Stimulated activated naive CD4-positive, alpha-beta T cell (primary cell): ENCODE results near the gene KLRF1.

Source experiments
- DNase-seq, 6 experiments: peaks; one replicate each; lab custom pipeline; 2025; lab: John Stamatoyannopoulos, UW

Gene KLRF1

DNA sequence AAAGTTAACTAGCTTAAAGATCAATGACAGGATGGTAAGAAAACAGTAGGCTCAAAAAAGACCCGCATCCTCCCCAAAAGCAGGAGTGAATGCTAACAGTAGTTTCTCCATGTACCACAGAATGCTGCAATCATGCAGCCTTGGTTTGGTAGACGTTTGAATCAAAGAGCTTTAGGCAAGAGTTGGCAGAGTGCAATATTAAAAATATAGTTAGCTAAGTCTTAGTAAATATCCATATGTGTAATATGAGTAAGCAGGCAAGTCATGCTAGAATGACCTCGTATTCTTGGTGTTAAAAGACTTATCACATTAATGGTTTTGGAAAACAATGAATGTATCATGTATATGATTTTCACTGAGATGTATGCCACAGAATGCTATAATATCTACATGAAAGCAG is 18.8 kb upstream of the KLRF1 start:
- DNase-seq = no peak

DNA sequence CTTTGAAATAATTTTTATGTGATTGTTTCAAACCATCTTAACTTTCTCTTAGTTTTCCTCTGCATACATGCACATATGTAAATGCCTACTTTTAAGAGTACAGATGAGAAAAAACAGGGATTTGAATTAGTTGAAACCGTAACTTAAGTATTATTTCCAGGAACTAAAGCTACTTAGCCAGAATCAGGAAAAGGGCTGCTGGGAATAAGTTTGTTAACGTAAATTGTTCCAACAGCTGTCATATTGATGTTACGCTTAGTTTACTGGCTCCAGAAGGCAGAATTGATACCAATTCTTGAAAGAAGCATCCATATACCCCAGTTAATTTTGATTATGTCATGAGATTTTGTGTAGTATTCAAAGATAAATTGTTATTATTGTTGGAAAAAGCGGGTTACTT is 17.9 kb upstream of the KLRF1 start:
- no peak for DNase-seq

DNA sequence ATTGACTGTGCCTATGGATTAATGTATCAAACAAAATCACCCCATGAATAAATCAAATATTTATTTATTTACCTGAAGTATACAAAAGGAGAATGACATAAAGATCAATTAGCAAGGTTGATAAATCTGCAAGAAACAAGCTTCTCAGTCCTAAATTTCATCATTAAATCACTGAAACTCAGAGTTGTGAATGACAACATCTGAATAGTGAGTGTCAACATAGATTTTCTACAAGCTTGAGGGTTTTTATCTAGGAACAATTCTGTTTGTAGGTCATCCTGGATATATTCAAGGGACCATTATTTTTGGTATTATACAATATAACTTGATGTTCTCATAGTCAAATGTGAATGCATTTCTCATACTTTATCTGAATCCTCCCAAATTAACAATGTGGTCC is 17.4 kb upstream of the KLRF1 start:
- no peak for DNase-seq

DNA sequence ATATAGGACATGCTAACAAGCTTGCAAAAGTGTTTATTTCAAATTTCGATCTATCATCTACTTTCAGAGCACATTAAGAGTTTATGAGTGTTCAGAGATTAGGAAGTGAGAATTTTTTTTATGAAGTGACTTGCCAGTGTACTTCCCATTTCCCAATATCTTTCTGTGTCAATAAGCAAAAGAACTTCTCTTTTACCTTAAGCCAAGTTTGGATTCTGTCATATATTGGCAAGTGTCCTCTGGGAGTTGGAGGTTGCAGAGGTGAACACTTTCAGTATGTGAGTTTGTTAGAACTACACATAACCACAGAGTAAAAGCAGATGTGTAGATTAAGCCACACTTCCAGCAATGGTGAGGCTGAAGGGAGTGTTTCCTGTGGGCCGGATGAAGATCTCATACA is 16.6 kb upstream of the KLRF1 start:
- DNase-seq = no peak

DNA sequence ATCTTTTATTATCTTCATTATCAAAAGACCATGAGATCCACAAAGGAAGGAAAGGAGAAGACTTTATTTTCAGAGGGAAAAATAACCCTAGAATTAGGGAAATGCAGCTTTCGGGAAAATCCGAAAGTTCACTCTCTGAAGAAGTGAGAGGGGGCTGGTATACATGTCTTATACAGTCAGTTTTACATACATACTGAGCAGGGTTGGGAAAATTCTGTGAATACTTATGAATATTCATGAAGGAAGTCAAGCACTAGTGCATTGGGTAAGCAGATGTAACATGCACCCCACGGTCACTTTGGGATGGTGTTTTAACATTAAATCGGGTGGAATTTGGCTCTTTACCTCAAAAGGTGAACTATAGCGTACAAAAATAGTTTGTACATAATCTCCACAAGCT is 15.7 kb upstream of the KLRF1 start:
- no peak for DNase-seq

DNA sequence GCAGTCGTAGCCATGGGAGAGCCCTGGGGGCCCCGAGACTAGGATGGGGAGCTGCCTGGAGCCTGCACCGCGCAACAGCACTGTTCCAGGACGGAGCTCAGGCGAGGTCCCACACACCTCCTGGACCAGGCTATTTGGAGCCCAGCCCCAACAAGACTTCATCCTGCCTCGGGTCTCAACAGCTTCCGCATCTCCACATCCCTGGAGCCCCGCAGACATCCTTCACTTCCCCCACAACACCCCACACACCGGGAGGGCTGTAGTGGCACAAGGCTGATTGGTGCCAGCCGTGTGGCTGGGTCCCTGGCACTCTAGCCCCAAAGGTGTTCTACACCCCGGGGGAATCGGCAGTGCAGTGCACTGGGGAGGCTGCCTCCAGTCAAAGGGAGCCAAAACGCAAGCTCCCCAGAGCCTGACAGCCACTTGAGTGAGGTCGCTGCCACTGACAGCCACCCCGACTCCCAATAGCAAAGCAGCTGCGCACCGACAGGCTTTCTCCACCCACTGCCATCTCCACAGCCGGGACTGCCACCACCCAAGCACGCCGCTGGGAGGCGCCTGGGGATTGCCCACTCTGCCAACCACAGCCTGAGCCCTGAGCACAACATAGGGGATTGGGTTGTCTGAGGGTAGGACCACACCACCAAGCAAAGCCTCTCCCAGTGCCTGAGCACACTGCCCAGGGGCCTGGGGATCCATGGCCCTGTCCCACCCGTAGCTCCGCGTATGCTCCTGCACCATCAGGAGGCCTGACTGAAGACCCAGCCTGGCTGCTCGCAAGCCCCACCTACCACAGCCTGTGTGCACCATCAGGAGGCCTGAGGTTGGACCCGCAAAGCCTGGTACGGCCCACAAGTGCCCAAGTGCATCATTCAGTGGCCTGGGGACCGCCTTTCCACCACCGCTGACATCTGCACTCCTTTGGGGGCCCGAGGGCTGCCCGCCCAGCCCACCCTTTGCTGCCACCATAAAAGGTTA is 13.2 kb upstream of the KLRF1 start:
- peak; percentile 86 to 95 (median 89) for DNase-seq

DNA sequence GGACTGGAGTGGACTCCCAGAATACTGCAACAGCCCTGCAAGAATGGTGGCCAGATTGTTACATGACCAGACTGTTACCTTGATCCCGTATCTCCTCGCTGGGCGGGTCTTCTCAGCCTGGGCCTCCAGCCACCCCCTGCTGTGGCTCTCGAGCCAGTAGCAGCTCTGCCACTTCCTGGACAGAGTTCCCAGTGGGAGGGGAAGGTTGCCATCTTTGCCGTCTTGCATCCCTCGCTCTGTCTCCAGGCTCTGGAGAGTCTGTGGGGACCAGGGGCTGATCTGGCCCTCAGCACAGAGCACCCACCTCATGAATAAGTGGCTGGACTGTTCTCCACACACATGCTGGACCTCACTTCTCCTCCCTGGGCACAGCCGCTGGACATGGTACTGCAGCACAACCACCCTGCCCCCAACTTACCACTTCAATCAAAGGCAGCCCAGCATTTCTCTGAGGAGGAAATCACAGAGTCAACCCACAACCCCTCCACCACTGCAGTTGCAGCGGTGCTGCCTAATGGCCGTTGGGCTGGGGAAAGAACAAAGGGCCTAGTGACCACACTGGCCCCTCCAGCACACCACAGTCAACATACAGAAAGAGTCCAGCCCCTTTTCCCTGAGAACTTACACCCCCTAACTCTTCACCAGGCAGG is 6.9 kb upstream of the KLRF1 start:
- DNase-seq = no peak

DNA sequence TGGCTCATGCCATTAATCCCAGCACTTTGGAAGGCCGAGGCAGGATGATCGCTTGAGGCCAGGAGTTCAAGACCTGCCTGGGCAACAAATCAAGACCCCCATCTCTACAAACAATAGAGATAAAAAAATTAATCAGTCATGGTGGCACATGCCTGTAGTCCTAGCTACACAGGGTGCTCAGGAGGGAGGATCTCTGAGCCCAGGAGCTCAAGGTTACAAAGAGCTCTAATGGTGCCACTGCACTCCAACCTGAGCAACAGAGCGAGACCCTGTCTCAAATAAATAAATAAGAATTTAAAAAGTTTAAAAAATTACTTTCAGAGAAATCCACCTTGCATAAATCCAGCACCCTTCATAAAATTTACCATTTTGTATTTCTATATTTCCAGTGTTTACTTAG is 2.2 kb downstream of the KLRF1 start:
- DNase-seq = no peak

DNA sequence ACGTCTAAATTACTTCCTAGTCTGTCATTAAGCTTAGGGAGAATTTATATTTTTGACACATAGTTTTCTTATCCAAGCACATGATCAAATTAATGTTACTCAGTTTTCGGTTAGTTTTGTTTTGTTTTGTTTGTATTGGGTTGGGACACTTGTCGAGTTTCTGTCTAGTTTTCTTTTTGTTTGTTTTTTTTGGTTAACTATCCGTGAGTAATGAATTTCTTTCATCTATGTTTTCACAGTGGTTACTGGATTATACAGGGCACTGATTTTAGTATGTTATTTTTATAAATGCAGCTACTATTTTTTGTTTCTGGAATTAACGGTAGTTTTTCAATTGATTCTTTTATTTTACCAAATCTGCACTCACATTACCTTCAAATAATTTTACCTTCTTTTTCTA is 2.7 kb downstream of the KLRF1 start:
- no peak for DNase-seq

DNA sequence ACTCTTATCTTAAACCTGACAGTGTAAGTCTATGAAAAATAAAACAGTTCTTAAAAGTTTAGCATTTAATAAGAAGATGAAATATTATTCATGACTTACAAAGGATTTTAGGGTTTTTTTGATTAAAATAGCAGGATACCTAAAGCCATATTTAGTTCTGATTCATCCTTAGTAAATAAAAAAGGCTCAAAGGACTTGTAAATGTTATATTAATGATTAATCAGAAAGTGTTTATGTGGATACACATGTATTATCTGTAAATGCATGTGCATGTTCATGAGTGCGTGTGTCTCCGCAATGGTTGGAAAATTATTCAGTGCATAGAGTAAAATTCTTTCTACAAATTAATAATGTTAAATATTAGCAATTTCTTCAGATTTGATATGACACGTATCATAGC is 4.4 kb downstream of the KLRF1 start:
- no peak for DNase-seq

DNA sequence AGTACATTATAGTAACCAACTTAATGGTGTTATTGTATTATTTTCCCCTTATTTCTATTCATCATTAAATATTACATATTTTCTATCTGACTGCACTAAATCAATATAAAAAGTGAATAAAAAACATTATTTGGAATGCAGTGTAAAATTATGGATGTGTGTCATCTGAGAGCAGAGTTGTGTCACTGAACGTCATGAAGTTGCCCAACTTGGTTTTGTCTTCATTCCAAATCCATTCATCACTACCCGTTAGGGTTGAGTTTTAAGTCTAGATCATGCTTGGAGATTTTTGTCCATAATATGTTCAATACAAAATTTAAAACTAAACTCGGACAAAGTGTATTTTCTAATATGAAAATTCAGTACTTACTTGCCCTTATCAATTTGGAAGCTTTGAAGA is 16.1 kb downstream of the KLRF1 start:
- no peak for DNase-seq

DNA sequence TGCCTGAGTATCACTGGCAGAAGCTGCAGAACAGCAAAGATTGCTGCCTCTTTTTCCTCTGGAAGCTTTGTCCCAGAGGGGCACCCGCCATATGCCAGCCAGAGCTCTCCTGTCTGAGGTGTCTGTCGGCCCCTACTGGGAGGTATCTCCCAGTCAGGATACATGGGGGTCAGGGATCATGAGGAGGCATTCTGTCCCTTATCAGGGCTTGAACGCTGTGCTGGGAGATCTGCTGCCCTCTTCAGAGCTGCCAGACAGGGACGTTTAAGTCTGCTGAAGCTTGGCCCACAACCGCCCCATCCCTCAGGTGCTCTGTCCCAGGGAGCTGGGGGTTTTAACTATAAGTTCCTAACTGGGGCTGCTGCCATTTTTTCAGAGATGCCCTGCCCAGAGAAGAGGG is 21.6 kb downstream of the KLRF1 start:
- no peak for DNase-seq

DNA sequence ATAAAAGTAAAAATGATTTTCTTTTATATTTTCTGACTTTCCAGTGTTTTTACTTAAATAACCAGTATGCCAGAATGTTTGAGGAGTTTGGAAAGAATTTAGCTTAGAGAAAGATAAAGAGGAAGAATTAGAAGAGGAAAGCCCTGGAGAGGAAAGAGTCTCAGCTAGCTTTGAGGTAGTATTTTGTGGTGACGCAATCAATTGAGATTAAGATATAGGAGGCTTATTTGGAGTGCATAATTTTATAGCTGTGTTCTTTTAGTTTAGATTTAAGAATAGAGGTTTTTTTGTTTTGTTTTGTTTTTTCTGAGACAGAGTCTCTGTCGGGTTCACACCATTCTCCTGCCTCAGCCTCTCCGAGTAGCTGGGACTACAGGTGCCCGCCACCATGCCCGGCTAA is 23.8 kb downstream of the KLRF1 start:
- DNase-seq = no peak

DNA sequence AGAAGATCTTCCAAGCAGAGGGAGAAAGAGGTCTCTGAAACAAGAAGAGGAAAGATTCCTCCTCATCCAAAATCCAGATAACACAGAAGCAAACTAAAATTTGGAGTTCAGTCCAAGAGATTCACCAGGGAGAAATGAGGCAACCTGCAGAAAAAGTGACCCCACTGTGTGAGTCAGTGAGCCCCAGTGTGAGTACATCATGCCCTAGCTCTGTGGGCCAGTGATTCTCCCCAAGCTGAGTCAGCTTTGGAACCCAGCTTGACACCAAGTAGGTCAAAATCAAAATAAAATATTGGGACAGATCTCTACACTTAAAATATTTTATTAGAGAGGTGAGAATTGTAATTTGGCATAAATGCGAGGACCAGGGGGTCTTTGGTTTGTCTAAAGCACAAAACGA is 24.6 kb downstream of the KLRF1 start:
- no peak for DNase-seq

DNA sequence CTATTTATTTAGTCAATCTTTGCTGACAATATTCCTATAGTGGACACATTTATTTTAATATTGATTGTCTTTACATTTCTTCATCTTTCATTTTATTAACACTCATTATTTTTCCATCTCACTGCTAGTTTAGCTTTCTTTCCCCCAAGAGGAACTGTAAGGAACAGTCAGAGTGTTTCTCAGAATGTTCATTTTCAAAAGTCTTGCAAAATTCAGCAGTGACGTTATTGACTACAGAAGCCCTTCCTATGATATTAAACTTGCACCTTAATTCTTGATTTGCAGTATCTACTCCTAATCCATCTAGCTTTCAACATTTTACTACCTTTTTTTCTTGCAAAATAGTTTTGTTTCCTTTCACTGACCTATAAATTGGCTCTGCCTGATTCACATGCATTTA is 28.9 kb downstream of the KLRF1 start:
- no peak for DNase-seq

DNA sequence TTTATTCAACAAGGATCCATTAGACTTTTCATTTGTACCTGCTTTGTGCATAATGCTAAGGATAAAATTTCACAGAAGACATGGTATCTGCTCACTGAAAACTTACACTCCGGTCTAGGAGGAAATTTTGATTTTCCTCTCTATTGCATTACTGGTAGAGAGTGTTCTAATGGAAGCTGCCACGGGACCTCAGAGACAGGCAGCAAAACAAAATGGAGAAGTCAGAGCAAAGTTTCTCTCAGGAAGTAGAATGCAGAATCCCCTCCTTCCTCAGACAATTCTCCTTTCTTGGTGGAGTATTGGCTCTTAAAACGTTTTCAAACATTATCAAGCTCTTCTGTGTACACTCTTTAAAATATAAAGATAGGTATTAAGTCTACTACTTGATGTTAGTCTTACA is 29.6 kb downstream of the KLRF1 start:
- DNase-seq = no peak

DNA sequence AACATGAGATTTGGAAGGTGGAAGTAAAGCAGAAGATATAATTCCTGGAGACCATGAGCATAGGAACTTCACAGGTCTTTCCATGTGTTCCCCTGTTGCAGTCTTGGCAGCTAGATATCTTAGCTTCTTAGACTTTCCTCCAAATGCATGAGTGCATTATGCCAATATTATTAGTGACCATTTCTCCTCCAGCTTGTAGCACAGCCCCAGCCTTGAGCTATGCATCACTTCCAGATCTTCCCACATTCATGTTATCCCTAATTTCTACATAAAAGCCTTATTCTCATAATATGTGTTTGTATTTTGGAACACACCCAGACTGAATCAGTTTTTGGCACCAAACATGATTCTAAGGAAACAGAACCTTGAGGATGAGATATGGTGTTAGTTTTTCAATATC is 30.9 kb downstream of the KLRF1 start:
- DNase-seq = no peak

DNA sequence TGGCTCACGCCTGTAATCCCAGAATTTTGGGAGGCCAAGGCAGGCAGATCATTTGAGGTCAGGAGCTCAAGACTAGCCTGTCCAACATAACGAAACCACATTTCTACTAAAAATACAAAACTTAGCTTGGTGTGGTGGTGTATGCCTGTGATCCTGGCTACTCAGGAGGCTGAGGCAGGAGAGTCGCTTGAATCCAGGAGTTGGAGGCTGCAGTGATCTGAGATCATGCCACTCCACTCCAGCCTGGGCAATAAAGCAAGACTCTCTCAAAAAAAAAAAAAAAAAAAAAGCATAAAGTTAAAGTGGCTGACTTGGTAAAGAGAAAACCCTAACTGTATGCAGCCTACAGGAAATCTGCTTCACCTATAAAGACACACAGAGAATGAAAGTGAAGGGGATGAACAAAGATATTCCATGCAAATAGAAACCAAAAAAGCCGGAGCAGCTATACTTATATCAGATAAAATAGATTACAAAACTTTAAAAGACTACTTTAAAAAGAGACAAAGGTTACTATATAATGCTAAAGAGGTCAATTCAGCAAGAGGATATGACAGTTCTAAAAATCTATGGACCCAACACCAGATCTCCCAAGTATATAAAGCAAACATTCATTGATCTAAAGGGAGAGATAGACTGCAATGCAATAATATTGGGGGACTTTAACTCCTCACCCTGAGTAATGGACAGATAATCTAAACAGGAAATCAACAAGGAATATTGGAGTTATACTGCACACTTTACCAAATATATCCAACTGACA is 37.8 kb downstream of the KLRF1 start:
- peak in 2 of 6 experiments; percentile 26 to 32 for DNase-seq

DNA sequence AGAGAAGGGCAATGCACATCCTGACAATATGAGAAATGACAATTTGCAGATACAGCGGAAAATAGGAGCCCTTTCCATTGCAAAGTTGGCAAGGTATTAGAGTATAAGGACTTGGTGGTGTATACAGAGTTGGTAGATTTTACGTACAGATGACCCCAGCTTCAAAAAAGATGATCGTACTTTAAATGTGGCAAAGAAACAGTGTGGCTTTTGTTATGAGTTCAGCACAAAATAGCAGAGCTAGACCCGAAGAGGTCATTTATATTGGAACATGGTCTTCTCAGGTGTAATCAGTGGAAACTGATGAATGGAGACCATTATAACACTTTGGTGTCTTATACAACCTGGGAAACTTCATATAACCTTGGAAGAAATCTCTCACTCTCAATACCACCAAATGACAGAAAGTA is 39.6 kb downstream of the KLRF1 start:
- DNase-seq = no peak

DNA sequence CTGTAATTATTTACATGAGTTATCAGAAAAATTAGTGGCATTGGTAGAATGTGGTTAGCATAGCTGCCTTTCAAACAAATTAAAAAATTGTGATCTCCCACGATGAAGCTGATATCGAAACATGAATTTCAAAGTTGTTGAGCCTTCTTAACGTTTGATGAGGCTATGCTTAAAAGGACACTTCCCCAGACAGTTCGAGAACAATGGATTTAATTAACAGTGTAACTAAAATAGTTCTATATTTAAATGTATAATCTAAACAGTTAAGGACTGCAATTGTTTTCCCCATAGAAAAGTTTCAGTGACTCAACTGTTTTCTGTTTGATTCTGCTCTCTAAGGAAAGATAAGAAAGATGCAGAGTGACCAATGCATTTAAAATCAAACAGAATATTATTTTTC is 40.2 kb downstream of the KLRF1 start:
- peak in 1 of 6 experiments; percentile 22 for DNase-seq

DNA sequence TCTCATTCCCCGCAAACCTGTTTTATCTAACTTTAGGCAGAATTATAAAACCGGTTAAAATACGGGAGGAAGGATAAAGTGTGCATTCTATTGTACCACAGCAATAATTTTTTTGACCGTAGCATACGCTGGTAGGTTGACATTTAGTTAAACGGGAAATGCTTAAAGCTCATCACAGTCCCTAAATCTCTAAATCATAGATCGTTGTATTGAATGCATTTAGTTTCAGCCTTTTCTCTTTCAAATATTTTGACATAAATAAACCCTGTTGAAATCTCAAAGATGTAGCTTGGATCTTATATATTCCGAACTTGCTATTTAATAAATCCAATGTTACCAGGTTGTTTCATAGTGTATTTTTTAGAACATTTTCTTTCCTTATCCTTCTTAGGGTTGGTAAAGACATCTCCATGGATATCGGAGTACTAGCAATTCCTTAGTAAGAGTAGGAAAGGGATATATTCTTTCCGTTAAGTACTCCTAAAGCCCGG is 41.1 kb downstream of the KLRF1 start:
- peak in 2 of 6 experiments; percentile 33 to 34 for DNase-seq

DNA sequence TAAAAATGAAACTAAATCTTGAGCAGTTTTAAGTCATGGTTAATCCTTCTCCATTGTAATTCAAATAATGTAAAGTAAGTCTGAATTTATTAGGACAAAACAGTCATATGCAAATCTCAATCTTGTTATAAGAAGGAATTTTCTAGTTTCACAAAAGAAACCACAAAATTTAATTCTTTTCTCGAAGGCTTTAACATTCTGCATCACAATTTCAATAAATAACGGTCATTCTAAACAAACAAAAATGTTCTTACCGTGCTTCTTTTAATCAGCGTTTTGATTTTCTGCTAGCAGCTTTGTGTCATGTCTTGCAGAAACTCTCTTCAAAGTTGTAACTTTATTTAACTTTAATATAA is 41.6 kb downstream of the KLRF1 start:
- no peak for DNase-seq
